GM18526 (cell line): ENCODE data around the gene COL25A1.

Experiments used
- POLR2A ChIP-seq: IDR thresholded peaks from 3 replicates; pipeline ENCODE4 v1.6.1; 2011; ENCODE audit not compliant: insufficient read length; ENCODE audit errors: extremely low read depth

COL25A1 gene

DNA sequence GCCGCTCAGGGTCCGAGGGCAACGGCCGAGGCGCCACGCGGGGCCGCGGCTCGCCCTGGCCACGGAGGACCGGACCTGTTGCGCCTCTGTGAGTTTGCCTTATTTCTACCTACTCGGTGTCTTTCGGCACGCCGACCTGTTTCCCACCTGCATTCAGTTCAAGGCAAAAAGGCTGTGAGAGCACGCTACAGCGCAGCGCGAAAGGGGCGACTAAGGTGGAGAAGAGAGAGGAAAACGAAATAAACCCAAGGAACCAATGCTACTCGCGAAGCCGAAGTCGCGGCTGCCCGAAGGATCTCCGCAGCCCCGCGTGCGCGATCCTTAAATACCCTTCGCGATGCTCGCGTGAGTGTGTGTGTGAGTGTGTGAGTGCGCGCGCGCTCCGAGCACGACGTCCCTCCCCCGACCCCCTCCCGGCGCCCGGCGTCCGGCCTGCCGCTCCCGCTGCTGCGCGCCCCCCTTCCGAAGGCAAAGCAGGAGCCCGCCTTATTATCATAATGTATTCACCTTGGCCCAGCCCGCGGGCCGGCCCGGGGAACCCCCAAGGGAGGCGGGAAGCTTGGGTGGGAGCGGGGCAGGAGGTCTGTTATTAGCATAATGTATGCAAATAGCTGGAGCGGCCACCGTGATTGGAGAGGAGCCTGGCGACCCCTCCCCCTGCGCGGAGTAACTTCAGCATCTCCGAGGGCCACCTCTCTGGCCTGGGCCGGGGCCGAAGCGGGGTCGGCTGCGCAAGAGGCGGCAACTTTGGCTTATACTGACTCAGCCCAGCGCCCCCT is at the start of gene COL25A1:
Gene COL25A1, minus strand, starts transcription at position 298 of the 779 bp plus-strand sequence.
- no peak for TF ChIP-seq POLR2A

DNA sequence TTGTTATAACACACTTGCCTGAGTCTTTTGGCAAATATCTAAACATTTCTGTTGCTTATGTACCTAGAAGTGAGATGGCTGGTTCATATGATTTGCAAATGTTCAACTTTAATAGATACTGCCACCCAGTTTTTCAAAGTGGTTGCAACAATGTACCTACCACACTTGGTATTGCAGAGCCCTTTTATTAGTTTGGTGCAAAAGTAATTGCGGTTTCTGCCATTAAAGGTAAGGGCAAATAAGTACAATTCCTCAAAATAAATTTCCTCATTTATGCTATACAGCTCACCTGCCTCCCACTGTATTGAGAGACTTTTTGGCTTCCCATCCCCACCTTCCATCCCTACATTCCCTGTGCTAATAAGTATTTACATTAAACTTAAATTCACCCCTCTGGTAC is 47.7 kb upstream of the COL25A1 start:
- no peak for TF ChIP-seq POLR2A

DNA sequence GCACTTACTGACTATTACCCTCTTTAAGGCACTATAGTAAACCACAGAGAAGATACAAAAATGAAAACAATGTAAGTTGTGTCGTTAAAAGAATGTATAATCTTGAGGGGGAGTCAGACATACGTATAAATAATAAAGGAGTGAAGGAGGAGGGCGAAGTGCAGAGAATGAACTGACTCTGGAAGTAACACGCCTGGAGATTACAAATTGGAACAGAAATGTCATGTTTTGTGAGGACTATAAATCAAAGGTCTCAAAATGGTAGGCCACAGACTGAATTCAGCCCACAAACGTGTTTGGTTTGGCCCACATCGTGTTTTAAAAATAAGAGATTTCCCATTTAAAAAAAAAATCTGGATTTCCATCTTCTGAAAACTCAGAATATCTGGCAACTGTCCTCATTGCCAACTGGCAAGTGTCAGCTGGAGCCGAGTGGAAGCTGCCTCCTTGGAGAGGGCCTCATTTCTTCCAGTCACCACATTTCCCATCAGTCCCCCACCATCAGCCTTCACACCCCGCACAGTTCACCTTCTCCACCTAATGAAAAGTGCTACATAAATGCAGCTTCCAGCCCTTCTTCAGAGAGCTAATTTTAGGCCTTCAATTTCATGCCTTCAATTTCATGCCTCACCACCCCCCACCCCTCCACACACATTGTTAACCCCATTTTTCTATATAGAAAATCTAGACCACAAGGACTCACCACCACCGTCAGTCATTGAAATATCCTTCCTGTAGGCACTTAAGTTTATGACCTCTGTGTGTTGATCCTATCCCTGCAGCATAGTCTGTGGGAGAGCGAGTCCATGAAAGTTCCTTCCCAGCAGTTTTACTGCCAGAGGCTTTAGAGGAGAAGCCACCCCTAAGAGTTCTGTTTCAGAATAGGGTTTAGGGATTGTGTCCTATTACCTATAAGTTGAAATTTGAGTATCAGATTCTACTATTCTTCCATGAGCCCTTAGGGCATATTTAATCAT is 32.0 kb upstream of the COL25A1 start:
- TF ChIP-seq POLR2A = no peak

DNA sequence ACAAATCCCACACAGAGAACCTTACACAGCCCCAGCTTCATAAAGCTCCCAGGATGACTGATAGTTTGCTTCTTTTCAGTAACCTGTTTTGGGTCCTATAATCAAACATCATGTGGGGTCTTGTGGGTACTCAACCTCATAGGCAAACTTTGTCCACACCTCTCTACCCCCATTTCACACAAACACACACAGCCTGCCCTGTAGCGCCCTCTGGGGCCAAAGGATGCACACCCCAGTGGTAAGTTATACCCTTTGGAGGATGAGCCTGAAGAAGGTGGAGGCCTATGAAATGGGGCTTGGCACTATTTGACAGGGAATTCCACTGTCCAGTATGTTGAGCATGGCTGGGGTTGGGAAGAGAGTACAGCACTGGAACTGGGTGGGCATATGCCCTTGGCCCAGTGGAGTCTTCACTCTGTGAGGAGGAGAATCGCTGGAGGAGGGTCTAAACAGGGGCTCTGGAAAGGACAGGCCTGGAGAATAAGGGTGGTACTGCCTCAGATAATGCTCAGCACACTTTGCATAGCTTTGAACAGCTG is 30.5 kb upstream of the COL25A1 start:
- TF ChIP-seq POLR2A = no peak

DNA sequence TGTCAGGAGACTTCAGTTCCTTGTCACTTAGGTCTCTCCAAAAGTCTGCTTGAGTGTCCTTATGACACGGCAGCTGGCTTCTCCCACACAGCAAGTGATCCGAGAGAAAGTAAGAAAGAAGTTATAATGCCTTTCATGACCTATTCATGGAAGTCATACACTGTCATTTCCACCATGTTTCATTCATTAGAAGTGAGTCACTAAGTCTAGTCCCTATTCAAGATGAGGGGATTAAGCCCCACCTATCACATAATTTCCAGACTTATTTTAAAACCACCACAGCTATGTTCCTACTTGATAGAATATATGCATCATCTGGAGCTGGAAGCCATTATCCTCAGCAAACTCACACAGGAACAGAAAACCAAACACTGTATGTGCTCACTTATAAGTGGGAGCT is 25.2 kb upstream of the COL25A1 start:
- TF ChIP-seq POLR2A = no peak

DNA sequence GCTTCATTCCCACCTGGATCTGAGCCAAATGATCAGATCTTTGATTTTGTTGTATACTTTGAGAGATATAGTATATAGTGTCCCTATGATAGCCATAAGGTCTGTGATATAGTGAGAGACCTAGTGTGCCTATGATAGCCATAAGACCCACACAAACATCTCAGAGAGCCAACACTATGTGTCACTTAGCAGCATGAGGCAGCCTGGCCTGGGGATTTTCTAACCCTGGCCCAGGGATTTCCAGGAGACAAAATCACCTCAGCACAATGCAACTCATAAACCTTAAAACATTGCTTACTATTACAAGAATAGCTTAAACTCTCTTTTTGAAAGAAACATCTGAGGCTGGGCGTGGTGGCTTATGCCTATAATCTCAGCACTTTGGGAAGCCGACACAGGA is 23.2 kb upstream of the COL25A1 start:
- no peak for TF ChIP-seq POLR2A

DNA sequence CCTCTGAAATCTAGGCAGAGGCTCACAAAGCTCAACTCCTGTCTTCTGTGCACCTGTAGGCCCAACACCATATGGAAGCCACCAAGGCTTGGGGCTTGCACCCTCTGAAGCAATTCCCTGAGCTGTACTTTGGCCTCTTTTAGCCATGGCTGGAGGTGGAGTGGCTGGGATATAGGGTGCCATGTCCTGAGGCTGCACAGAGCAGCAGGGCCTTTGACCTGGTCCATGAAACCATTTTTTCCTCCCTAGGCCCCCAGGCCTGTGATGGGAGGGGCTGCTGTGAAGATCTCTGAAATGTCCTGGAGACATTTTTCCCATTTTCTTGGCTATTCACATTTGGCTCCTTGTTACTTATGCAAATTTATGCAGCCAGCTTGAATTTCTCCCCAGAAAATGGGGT is 20.9 kb upstream of the COL25A1 start:
- TF ChIP-seq POLR2A = no peak

DNA sequence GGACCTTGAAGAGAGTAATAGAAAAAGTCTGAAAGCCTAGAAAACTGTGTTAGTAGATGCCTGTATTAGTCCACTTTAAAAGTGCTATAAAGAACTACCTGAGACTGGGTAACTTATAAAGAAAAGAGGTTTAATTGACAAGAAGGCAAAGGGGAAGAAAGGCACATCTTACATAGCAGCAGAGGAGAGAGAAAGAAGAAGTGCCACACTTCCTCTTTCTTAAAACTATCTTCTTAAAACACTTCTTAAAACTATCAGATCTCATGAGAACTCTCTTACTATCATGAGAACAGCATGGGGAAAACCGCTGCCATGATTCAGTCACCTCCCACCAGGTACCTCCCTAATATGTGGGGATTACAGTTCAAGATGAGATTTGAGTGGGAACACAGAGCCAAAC is 18.8 kb upstream of the COL25A1 start:
- TF ChIP-seq POLR2A = no peak

DNA sequence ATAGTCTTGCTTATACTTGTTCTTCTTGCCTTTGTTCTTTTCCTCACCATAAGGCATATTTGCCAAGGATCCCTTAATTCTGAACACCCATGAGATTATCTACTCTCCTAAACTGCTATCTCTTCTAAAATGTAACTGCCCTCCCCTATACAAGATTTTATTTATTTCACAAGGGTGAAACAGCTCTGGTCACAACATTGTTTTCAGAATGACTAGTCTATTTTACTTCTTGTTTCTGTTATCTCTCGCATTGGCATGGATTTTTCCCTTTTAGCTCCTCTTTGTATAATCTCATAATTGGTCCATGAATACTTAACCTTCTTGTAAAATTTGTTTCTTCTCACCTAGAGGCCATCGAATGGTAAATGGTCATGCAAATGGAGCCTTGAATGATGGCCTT is 17.2 kb upstream of the COL25A1 start:
- TF ChIP-seq POLR2A = no peak

DNA sequence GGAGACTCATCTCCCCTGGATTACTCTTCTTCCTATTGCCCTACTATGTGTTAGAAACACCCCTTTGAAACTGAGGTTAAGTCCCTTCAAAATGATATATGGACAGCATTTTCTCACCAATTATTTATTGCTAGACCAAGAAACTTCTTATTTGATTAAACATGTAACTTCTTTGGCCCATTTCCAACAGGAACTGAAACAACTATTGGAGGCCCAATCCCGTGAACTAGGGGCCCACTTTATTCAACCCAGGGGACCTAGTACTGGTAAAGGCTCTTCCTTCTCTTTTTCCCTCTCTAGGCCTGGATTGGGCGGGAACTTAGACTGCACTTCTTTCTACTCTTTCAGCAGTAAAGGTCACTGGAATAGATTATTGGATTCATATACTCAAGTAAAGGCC is 16.7 kb upstream of the COL25A1 start:
- no peak for TF ChIP-seq POLR2A

DNA sequence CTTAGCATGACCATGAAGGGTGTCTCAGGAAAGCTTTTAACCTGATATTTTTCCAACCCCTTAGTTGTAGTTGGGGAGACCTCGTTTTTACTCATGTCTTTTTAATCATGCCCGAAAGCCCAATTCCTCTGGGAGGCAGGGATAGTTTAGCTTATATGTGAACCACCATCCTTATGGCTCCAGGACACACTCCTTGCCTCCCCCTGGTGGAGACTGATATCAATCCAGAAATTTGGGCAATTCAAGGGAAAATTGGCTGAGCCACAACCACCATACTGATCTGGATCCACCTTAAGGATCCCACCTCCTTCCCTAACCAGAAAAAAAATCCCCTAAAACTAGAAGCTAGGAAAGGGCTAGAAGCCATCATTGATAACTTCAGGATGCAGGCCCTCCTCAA is 13.4 kb upstream of the COL25A1 start:
- no peak for TF ChIP-seq POLR2A

DNA sequence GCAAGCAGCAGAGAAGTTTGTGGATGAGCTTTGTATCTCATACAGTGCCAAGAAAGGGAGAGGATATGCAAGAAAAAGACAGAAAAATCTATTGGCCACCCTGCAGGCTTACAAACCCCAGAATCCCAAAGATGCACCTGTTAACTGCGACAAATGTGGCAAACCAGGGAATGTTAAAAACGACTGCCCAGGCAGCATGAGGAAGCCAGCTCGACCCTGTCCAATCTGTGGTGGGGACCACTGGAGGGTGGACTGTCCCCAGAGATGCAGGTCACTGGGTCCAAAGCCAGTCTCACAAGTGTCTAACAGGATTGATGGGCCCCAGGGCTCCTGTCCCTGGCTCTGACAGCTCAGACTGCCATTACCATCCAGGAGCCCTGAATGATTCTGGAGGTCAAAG is 12.9 kb upstream of the COL25A1 start:
- TF ChIP-seq POLR2A = no peak

DNA sequence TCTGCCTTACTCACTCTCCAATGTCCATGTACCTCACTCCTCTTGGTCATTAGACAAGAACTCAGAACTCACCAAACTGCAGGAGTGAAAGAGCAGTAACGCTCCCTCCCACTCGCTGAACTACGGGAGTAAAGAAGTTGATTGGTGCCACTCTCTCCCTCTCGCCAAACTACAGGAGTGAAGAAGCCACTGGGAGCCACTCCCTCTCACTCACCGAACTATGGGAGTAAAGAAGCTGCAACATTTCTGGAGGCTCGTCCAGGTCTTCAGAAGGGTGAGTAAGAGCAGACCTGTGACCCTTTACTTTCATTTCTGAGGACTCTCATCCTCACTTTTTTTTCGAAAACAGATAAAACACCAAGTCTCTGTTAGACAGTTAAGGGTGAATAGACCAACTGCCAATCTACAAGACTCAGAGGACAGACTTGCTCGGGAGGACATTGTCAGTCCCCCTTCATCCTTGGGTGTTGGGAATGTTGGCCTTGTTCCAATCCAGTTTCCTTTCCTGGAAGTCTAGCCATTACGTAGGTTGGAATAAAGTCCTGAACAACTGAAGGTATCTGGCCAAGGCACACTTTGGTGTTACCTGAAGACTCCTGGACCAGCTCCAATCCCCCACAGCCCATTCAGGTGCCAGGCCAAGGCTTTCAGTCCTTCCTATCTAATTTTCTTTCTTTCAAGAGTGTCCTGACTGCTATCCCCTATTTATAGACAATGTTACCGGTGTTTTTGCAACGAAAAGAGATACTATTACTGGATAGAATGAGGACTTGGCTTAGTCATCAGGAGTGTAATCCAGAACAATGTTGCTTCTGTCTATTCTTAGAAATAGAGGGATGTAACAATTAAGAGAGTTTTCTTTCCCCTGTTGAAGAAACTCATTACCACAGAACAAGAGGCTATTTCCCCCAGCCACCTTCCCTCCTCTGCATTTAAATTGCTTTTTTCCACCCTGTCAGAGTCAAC is 11.0 kb upstream of the COL25A1 start:
- TF ChIP-seq POLR2A = no peak

DNA sequence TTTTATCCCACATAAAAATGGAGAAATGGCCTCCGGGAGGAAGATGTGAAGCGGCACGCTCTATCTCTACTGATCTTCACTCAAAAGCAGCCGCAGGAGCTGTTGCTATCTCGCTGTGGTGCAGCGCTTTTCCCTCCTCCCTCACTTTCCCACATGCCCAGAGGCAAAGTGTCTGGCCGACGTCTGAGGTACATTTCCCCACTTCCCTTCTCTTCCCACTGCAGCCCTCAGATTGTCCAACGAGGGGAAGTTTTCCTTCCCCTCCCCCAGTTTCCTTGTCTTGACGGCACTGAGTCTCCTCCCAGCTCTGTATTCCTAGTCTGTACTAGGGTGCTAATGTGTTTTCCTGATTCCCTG is 660 bp upstream of the COL25A1 start:
- no peak for TF ChIP-seq POLR2A
